ENCODE results near the gene NANOS3. TPM values are rescaled to one million over a fixed set of nuclear protein-coding genes. Genes with fewer than 3 reads are reported as not detected.

The NANOS3 gene
- total RNA-seq = under 1 TPM in 1 of 3 donors, not detected in 2; 0.52 TPM

DNA sequence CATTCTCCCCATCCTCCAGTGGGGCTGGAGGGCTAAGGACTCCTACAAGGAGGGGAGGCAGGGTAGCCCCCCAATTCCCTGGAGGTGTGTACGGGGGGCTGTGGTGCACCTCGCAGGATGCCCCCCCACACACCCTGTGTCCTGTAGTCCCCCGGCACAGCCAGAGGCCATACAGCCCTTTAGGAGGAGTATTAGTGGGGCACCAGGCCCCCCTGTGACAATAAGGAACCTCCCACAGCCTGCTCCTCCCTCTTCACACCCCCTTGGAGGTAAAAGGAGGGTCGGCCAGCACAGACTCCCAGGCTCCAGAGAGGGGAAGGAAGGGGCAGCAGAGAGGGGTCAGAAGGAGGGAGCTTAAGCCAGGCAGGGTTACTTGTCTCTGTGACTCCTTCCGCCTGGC, at the start of gene NANOS3:
NANOS3 (plus strand) TSS at position 301 of the 400 bp plus-strand sequence. CDS start 115 bp downstream, outside the sequence.
- DNase-seq (no peak), ATAC-seq (no peak)
- H3K4me1 Mint-ChIP-seq (ENCODE audit: low read depth) = peaks cover 20% of the 10 kb centered on the region
- H3K36me3 Mint-ChIP-seq (ENCODE audit: insufficient read depth) = no peaks in the 10 kb centered on the region
- H3K4me3 Mint-ChIP-seq = no peak within 1 kb of the TSS
- no peaks in the 10 kb centered on the region for H3K9me3 Mint-ChIP-seq
- peaks cover 8% of the 10 kb centered on the region for H3K27me3 Mint-ChIP-seq (ENCODE audit: low read depth)

DNA sequence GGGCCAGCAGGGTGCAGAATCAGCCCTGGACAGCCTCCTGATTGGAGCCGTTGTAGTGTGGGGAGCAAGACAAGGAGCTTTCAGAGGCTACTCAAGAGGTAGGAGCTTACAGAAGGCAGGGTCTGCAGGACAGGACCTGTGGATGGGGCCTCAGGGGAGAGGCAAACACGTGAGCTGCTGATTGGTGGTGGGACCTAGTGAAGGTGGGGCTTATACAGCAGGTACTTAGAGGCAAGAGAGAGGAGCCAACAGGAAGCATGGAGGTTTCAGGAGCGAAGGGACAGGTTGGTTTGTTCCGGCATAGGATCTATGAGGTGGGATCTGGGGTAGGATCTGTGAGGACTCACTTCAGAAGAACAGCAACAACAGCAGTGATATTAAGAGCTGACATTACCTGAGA, 49.3 kb upstream of the NANOS3 start:
- no peaks in the 10 kb centered on the region for H3K27me3 Mint-ChIP-seq (ENCODE audit: low read depth)
- DNase-seq = no peak
- no peaks in the 10 kb centered on the region for H3K9me3 Mint-ChIP-seq
- H3K4me3 Mint-ChIP-seq = no peak overlapping the region
- H3K4me1 Mint-ChIP-seq (ENCODE audit: low read depth) = no peaks in the 10 kb centered on the region
- no peak for ATAC-seq
- peaks cover 10% of the 10 kb centered on the region for H3K36me3 Mint-ChIP-seq (ENCODE audit: insufficient read depth)

DNA sequence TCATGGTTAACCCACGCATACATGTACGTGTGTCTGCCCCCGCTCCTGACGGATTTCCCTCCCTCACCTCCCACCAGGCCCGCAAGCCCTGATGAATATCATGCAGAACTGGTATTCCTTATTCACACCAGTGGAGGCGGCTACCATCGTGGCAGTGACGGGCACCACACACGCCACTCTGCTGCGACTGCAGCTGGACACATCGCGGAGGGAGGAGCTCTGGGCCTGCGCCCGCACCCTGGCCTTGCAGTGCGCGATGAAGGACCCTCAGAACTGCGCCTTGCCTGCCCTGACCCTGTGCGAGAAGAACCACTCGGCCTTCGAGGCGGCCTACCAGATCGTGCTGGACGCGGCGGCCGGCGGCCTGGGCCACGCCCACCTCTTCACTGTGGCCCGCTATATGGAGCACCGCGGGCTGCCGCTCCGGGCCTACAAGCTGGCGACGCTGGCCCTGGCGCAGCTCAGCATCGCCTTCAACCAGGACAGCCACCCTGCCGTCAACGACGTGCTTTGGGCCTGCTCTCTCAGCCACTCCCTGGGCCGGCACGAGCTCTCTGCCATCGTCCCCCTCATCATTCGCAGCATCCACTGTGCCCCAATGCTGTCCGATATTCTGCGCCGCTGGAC, 46.7 kb upstream of the NANOS3 start:
- ATAC-seq = no peak
- no peak for DNase-seq
- no peaks in the 10 kb centered on the region for H3K9me3 Mint-ChIP-seq
- H3K36me3 Mint-ChIP-seq (ENCODE audit: insufficient read depth) = peaks cover 15% of the 10 kb centered on the region
- no peaks in the 10 kb centered on the region for H3K27me3 Mint-ChIP-seq (ENCODE audit: low read depth)
- peaks cover 16% of the 10 kb centered on the region for H3K4me1 Mint-ChIP-seq (ENCODE audit: low read depth)
- H3K4me3 Mint-ChIP-seq = no peak overlapping the region

DNA sequence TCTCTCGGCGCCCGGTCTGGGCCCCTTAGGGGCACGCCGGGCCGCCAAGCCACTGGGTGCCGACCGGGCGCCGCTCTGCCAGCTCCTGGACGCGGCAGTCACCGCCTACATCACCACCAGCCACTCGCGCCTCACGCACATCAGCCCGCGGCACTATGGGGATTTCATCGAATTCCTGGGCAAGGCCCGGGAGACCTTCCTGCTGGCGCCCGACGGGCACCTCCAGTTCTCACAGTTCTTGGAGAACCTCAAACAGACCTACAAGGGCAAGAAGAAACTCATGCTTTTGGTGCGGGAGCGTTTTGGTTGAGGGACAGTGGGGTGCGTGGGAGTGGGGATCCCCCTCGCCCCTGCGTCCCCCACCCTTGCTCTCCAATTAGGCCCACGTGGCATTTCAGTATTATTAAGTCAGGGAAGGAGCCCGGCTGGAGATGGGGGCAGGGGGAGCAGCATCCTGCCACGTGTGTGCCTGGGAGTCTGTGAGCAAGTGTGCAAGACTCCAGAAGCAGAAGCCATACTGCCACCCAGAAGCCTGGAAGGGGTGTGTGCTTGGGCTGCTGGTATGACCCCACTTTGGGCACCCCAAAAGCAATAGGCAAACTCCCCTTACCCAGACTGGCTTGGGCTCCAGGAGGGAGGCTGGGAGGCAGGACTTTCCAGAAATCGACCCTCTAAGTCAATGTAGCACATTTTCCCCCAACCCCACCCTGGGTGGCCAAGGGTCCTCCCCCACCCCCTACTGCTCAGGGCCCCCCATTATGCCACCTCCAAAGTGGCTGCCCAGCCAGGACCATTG, 46.0 kb upstream of the NANOS3 start:
- Mint-ChIP-seq H3K9me3 (no peaks in the 10 kb centered on the region), H3K4me1 (ENCODE audit: low read depth) (peaks cover 17% of the 10 kb centered on the region), H3K4me3 (no peak overlapping the region), H3K27me3 (ENCODE audit: low read depth) (no peaks in the 10 kb centered on the region), H3K36me3 (ENCODE audit: insufficient read depth) (peaks cover 12% of the 10 kb centered on the region)
- ATAC-seq = no peak
- DNase-seq = no peak

DNA sequence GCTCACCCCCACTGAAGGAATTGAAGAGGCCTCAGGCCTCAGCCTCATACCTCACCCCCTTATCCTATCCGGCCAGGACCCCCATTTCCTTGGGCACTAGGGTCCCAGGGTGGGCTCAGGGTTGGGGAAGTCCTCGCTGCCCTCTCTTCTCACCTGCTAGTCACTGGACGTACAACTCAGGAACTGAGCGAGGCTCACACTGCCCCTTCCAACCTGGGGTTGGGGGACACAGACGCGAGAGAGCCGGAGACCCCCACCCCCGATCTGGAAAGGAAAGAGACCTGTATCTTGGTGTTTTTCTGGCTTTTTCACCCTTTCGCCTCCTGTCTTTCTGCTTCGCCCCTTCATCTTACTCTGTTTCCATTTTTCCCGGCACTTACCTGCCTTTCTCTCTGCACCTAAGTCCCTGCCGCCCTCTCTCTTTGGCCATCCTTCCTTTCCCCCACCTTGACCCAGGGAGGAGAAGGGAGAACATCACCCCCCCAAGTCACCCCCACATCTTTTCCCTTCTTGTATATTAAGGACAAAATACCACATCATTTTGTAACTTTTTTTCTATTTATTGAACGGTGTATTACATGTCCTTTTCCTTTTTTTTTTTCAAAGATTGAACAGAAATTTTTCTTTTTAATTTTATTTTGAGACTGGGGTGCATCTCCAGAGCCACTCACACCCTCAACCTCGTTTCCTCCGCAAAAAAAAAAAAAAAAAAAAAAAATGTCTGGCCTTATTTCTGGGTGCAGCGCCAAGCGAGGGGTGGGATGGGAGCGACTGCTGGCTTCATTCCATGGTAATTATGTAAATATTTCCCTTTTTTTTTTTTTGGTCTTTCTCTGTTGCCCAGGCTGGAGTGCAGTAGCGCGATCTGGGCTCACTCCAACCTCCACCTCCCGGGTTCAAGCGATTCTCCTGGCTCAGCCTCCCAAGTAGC, 45.1 kb upstream of the NANOS3 start:
- H3K27me3 Mint-ChIP-seq (ENCODE audit: low read depth) = no peaks in the 10 kb centered on the region
- no peak for ATAC-seq
- peaks cover 8% of the 10 kb centered on the region for H3K36me3 Mint-ChIP-seq (ENCODE audit: insufficient read depth)
- H3K4me3 Mint-ChIP-seq = no peak overlapping the region
- H3K9me3 Mint-ChIP-seq = no peaks in the 10 kb centered on the region
- no peak for DNase-seq
- H3K4me1 Mint-ChIP-seq (ENCODE audit: low read depth) = peaks cover 26% of the 10 kb centered on the region

DNA sequence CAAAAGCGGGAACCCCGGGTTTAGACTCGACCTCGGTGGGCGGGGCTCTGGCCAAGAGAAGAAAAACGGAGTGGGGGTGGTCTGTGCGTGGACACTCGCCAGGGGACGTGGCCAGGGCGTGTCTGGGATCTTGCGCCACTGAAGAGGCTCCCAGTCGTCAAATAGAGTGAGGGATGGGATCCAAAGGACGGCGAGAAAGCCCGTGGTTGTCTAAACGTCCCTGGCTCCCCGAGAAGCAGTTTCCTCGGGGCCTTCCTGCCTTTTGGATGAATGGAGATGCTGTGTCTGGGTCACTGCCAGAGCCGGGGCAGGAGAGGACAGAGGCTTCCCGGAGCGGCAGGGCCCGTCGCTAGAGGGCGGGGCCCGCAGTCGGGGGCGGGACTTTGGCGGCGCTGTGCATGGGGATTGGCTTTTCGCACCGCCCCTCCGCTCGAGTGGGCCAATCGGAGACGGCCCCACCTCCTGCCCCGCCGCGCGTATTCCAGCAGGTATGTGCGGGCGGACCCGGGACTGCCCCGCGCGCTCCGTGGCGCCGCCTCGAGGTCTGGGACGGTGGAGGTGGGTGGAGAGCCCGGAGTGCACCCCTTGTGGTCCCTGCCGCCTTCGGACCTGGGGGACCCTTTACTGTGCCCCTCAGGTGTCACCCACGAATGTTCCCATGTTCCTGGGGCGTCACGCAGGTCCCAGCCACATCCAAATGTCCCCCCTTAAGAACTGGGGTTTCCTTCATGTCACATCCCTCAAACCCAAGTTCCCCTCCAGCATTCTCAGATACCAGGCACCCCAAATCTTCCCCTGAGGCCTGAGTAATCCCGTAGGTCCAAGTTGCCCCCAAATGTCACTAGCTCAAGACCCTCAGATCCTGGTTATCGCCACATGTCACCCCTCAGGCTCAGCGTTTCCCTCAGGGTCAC, 43.3 kb upstream of the NANOS3 start:
- Mint-ChIP-seq H3K4me1 (ENCODE audit: low read depth) (peaks cover 37% of the 10 kb centered on the region), H3K4me3 (peak overlapping the region; percentile 76), H3K27me3 (ENCODE audit: low read depth) (no peaks in the 10 kb centered on the region), H3K9me3 (no peaks in the 10 kb centered on the region), H3K36me3 (ENCODE audit: insufficient read depth) (peaks cover 12% of the 10 kb centered on the region)
- DNase-seq = peak; percentile 88
- ATAC-seq = peak; percentile 90 to 91

DNA sequence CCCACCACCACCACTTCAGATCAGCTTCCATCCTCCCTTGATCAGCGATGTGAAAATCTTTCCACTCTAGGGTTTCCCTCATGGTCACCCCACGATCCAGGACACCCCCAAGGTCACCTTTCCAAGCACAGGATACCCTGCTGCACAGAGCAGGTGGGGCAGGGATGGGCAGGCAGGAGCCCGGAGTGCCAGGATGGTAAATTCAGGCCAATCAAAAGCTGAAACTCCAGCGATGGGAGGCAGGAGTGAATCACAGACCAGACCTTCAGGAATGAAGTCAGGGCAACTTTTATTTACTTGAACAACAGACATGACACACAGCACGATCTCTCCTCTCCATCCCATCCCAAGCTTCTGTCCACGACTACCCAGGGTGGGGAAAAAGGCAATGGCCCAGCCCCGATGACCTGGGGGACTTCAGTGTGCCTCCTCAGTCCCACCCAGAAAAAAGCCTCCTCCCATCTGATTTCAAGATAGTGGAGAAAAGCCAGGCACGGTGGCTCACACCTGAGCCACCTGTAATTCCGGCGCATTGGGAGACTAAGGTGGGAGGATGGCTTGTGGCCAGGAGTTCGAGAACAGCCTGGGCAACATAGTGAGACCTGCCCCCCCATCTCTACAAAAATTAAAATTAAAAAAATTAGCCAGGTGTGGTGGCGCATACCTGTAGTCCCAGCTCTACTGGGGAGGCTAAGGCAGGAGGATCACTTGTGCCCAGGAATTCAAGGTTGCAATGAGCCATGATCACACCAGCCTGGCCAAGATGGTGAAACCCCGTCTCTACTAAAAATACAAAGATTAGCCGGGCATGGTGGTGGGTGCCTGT, 42.5 kb upstream of the NANOS3 start:
- ATAC-seq = no peak
- peaks cover 46% of the 10 kb centered on the region for H3K4me1 Mint-ChIP-seq (ENCODE audit: low read depth)
- no peaks in the 10 kb centered on the region for H3K27me3 Mint-ChIP-seq (ENCODE audit: low read depth)
- H3K36me3 Mint-ChIP-seq (ENCODE audit: insufficient read depth) = peaks cover 15% of the 10 kb centered on the region
- H3K4me3 Mint-ChIP-seq = peak overlapping the region; percentile 69
- H3K9me3 Mint-ChIP-seq = no peaks in the 10 kb centered on the region
- no peak for DNase-seq

DNA sequence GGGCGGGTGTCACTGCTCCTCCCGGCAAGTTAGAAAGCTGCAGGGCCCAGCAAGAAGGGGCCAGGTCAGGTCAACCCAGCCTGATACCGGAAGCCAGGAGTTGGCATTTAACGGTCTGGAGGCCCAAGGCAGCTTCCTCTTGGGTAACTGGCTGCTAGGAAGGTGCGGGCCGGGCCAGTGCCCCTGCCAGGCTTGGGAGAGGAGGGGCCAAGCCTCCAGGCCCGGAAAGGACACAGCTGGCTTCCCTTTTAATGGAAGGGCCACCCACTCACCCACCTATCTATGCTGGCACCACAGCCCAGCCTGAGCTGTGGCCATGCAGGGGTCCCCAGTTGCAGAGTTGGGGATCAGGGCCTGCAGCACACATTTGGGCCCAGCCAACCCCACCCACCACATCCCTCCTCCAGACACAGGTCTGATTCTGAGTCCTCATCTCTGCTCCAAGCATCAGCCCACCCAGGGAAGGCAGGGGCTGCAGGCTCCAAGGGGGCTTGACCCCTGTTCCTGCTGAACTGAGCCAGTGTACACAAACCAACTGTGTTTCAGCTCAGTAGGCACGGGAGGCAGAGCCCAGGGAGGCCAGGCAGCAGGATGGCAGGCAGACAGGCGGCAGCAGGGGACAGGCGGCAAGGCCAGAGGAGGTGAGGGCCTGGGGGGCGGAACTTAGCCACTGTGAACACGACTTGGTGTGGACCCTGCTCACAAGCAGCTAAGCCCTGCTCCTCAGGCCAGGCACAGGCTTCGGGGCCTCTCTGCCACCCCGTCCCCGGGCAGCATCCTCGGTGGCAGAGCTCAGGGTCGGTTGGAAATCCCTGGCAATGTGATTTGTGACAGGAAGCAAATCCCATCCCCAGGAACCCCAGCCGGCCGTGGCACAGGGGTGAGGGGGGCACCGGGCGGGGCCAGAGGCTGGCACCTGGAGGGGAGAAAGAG, 40.9 kb upstream of the NANOS3 start:
- Mint-ChIP-seq H3K4me1 (ENCODE audit: low read depth) (peaks cover 55% of the 10 kb centered on the region), H3K27me3 (ENCODE audit: low read depth) (no peaks in the 10 kb centered on the region), H3K36me3 (ENCODE audit: insufficient read depth) (peaks cover 17% of the 10 kb centered on the region), H3K4me3 (peak overlapping the region; percentile 91), H3K9me3 (no peaks in the 10 kb centered on the region)
- ATAC-seq (no peak), DNase-seq (no peak)

DNA sequence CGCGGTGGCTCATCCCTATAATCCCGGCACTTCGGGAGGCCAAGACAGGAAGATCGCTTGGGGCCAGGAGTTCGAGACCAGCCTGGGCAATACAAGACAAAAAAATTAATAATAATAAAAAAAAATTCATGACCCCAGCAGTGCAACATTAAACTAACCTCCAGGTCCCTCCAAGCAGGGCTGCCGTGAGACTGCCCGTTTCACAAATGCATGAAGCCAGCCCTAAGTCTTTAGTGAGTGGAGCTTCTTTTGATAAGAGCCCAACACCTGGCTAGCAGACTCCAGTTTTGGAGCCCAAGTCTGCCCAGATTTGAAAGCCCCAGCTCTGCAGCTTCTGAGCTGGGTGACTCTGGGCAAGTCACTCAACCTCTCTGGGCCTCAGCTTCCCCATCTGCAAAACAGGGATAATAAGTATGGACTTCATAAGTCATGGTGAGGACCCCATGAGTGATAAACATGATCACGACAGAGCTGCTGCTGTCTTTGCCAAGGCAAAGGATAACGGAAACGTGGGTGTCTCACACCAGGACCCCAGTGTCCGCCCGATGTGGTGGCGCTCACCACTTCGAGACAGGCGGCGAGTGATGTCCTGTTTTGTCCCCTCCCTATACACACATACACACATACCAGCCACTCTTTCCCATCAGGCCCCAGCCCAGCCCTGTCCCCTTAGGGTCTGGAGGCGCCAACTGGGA, 38.4 kb upstream of the NANOS3 start:
- peak overlapping the region; percentile 91 for H3K4me3 Mint-ChIP-seq
- H3K36me3 Mint-ChIP-seq (ENCODE audit: insufficient read depth) = peaks cover 17% of the 10 kb centered on the region

DNA sequence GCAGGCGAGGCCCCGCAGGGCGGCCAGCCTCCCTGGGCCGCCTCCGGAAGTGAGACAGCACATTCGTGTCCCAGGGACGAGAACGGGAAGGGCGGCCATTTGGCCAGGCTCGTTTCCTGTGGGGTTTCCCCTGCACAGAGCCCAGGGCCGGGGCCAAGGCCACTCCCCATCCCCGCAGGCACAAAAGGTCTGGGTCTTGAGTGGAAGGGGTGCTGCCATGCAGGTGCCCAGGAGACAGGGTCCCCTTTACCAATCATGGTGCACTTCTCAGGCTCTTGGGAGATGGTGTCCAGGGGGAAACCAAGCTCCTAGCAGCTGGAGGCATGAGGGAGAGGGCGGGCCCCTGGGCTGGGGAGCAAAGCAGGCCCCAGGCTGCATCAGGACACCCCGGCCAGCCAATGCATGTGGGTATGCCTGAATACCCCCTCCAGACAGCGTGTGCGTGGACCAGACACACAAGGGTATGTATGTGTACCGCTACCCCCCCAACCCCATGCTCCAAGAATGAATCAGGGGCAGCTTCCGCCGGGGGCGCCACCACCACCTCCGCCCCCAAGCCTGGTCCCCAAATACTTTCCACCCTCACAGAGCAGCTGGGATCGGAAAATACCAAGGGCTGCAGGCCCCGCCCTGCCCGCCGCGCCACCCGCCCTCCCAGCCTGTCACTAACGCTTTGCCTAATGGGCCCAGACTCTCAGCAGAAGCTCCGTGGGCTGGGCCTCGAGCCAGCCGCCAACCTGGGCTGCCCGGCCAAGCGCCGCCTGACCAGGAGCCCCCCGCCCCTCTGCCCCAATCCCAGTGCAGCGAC, 37.6 kb upstream of the NANOS3 start:
- Mint-ChIP-seq H3K9me3 (no peaks in the 10 kb centered on the region), H3K36me3 (ENCODE audit: insufficient read depth) (peaks cover 14% of the 10 kb centered on the region), H3K27me3 (ENCODE audit: low read depth) (no peaks in the 10 kb centered on the region), H3K4me3 (peak overlapping the region; percentile 91), H3K4me1 (ENCODE audit: low read depth) (peaks cover 55% of the 10 kb centered on the region)
- DNase-seq = peak; percentile 86
- ATAC-seq = peak; percentile 68

More for the DNA sequence above, 38.4 kb upstream of the NANOS3 start:
- Mint-ChIP-seq H3K27me3 (ENCODE audit: low read depth) (no peaks in the 10 kb centered on the region), H3K9me3 (no peaks in the 10 kb centered on the region), H3K4me1 (ENCODE audit: low read depth) (peaks cover 55% of the 10 kb centered on the region)
- DNase-seq = no peak
- no peak for ATAC-seq

DNA sequence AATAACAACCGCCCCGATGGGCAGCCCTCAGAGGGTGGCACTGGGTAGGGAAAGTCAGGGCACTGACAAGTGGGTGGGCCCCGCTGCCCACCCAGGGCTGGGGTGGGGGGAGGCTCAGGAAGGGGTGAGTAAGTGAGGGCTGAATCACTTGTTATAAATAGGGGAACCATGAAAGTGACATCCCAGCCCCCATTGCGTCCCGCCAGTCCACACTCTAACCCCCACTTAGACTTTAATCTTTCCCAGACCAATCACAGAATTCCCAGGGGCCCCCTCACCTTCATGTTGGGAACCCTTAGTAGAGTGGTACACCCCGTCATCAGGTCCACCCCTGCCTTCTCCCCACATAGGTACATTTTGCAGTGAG, 37.0 kb upstream of the NANOS3 start:
- Mint-ChIP-seq H3K4me3 (peak overlapping the region; percentile 91), H3K9me3 (no peaks in the 10 kb centered on the region), H3K27me3 (ENCODE audit: low read depth) (no peaks in the 10 kb centered on the region), H3K4me1 (ENCODE audit: low read depth) (peaks cover 56% of the 10 kb centered on the region), H3K36me3 (ENCODE audit: insufficient read depth) (peaks cover 12% of the 10 kb centered on the region)
- DNase-seq = peak; percentile 59
- ATAC-seq = peak; percentile 31 to 35

Data from activated T-cell treated with anti-CD3 and anti-CD28 coated beads, Interleukin-2, amount 50 U/mL, for 4 hours (primary cell).